Stimulated activated CD8-positive, alpha-beta memory T cell treated with anti-CD3 and anti-CD28 coated beads, Interleukin-4, amount 100 ng/mL, for 48 hours (primary cell): ENCODE data around the gene DDX10.

Experiments used
- DNase-seq: peaks from one replicate; pipeline ENCODE4 v3.0.0-alpha.2; 2020

Gene DDX10

DNA sequence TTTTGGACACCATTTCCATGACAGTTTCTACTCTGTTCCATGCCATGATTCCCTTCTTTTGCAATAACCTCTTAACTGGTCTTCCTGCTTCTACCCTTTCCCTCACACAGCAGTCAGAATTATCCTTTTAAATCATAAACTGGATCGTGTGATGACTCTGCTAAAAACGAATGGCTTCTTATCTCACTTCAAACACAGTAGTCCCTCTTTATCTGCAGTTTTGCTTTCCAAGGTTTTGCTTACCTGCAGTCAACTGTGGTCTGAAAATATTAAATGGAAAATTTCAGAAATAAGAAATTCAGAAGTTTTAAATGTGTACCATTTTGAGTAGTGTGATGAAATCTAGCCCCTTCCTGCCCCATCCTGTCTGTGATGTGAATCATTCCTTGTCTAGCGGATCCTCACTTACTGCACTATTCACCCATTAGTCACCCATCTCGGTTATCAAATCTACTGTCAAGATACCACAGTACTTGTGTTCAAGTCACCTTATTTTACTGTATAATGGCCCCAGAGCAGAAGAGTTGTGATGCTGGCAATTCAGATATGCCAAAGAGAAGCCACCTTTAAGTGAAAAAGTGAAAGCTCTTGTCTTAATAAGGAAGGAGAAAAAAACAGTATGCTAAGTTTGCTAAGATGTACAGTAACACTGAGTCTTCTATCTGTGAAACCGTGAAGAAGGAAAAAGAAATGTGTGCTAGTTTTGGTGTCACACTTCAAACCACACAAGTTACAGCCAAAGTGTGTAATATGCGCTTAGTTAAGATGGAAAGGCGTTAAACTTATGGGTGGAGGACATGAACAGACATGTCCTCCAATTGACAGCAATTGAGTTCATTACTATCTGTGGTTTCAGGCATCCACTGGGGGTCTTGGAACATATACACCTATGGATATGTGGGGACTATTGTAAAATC is 283.0 kb downstream of the DDX10 start:
- no peak for DNase-seq

GRCh38 chr11:108958368-108959104 is 293.7 kb downstream of the DDX10 start:
- no peak for DNase-seq

- DNase-seq: no peak
These were observed 294.4 kb downstream of the DDX10 start for GRCh38 chr11:108959105-108959761.

DNA sequence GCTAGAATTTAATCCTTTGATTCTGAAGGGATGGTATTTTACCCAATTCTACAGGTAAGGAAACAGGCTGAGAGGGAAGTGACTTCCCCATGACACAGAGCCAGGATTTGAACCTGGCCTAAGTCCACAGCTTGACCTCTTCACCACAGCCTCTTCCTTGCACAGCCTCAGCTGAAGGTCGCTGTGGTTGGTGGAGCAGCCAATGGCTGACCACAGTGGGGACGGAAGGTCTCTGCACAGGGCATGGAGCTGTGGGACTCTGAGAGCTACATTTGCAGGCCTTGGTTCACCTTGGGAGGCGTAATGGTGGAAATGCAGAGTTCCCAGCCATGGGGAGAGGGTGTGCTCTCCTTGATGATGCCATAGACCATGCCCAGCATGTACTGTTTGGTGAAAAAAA is 295.0 kb downstream of the DDX10 start:
- no peak for DNase-seq

GRCh38 chr11:108960501-108960900 is 295.6 kb downstream of the DDX10 start:
- DNase-seq: no peak

DNA sequence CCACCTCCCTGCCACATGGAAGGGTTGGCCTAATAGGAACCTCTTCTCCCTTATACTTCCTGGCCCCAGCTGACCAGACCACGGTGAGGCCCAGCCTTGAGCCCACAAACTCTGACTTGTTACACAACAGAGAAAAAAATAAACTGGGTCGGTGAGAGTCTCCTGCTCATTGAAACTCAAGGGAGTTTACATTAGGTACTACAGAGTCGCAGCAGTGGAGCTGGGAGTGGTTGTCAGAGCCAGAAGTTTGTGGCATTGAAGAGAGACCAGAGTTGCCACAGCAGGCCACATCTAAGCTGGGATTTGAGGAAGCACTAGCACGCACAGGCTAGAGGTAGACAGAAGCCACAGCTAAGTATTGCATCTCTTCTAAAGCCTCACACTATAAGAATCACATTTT is 296.2 kb downstream of the DDX10 start:
- DNase-seq: no peak

DNA sequence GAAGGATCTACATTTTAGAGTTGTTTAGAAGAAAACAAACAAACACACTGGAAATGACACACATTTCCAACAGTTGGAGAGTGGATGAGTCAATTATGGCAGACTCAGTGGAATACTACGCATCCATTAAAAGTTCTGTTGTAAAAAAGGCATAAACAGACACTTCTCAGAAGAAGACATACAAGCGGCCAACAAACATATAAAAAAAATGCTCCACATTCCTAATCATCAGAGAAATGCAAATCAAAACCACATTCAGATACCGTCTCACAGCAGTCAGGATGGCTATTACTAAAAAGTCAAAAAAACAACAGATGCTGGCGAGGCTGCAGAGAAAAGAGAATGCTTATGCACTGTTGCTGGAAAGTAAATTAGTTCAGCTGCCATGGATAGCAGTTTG is 298.2 kb downstream of the DDX10 start:
- DNase-seq: no peak

- no peak for DNase-seq
These were observed 300.6 kb downstream of the DDX10 start for GRCh38 chr11:108965306-108966001.

GRCh38 chr11:108966206-108966605 is 301.3 kb downstream of the DDX10 start:
- no peak for DNase-seq

DNA sequence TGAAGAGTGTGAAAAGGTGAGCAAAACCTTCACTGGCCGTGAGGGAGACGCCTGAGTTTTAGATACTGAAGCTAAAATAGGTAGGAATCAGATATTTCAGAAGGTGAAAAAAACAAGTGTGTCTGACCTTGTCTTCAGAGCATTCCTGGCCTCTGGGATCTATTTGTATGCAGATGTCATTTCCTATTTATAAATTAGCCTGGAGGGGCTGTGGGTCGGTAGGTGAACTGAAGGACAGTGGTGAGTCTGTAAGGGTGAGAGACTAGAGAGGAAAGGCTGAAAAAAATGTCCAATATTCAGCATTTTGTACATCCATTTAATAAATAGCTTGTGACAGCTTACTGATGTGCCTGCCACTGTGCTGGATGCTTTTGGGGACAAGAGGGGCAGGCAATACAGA is 302.1 kb downstream of the DDX10 start:
- DNase-seq: no peak

DNA sequence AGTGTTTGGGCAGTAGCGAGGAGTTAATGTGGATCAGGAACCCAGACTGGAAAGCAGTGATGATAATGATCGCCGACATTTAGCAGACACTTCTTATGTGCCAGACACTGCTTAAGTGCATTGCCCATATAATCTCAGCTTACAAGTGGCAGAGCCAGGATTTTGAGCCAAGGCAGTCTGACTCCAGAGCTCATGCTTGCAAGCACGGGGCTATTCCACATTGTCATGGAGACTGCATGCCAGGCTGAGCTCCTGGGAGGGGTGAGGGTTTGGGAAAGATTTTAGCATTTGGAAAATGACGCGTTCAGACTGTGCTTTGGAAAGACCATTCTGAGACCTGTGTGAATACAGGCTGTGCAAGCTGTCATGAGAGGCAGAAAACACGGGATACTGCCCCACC is 302.7 kb downstream of the DDX10 start:
- DNase-seq: no peak

- DNase-seq: no peak
These were observed 305.5 kb downstream of the DDX10 start for GRCh38 chr11:108970221-108970991.

GRCh38 chr11:108973402-108974162 is 308.7 kb downstream of the DDX10 start:
- no peak for DNase-seq

- DNase-seq: no peak
These were observed 310.2 kb downstream of the DDX10 start for GRCh38 chr11:108975026-108975425.

DNA sequence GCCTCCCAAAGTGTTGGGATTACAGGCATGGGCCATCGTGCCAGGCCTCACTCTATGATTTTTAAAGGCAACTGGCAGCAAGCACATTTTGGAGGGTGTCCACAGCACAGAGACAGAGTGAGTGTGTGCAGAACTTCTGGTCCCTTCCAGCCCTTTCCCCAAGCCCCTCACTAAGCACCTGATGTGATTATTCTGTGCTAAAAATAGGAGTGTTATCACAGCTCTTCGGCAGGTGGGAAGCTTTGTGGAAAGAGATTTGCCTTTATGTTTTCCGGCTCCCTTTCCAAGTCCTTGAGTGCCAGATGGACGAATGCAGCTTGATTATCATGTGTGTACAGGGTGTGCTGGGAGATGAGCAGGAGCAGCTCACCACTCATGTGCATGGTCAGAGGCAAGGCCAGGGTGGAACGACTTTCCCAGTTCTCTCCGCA is 310.8 kb downstream of the DDX10 start:
- no peak for DNase-seq

DNA sequence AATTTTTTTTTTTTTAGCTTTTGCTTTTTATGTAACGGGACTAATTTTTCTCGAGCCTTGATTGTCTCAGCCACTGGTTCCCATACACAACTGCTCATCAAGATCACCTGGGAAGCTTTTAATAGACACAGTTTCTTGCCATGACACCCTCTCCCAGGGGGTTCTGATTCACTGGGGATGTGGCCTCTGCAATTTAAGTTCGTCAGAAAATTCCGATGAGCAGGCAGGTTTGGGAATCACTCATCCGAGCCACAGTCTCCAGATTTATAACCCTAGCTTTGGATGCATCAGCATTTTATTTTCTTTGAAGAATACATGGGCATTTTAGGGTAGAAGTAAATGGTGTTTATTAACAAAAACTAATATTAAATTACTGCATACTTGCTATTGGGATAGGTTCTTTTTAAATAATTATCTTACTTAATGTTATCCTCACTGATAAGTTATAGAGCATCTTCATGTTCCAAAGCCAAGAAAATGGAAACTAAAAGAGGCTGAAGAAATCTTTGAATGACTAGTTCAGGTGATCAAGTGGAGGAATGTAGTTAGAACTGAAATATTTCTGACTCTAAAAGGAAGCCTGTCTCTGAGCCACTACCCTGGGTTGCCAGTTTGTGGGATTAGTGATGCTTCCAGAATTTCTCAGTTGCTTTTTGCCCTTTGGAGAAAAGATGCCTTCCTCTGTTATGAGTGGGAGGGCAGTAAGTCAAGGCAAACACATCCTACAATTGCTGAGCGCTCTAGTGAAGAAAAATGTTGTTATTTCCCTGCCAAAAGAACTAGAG is 319.0 kb downstream of the DDX10 start:
- DNase-seq: no peak

- no peak for DNase-seq
These were observed 319.7 kb downstream of the DDX10 start for GRCh38 chr11:108984523-108984922.

DNA sequence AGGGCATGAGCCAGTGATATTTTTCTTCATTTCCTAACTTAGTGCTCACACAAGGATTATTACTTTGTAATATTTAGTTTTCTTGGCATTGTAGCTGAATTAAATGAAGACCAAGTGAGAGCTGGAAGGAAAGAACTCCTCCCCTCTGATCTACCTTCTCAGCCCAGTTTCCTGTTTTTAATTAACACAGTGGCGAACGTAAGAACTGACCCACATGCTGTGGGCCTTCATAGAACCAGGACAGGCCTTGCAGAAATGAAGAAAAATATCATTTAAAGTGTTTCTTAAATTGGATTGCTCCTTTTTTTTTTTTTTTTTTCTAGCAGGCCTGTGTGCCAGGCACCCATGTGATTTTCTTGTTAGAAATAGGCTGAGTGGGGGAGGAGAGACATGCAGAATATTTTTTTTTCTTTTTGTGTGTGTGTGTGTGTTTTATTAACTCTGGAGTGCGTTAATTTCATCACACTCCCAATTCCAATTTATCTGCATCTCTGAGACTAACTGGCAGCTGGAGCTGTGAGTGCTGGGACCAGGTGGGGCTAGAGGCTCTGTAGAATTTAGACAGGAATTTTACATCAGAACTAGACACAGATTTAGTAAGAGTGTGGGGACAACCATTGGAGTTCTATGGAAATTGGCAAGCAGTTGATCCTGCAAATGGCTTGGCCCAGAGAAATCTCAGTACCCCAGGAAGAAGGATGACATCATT is 320.5 kb downstream of the DDX10 start:
- DNase-seq: no peak

GRCh38 chr11:108985945-108986279 is 321.0 kb downstream of the DDX10 start:
- DNase-seq: no peak
